SK-N-MC (cell line): ENCODE data around the gene LMAN1.

Experiments
- DNase-seq: peaks from one replicate; pipeline ENCODE4 v3.0.0-alpha.2; 2011; ENCODE audit warnings: low read depth, low spot score
- H3K27ac ChIP-seq: fragments of 200-600 bp; sonication (generic); 2 replicates; pipeline ENCODE4 v1.5.1; 2016; ENCODE audit warnings: mixed run types
- H3K36me3 ChIP-seq: fragments of 200-600 bp; sonication (generic); 2 replicates; pipeline ENCODE4 v1.6.1; 2017; ENCODE audit warnings: antibody characterized with exemption, low read length, mixed read lengths; ENCODE audit not compliant: insufficient read depth
- H3K4me3 ChIP-seq: fragments of 200-600 bp; sonication (generic); 2 replicates; pipeline ENCODE4 v1.5.1; 2016
- H3K9ac ChIP-seq: fragments of 200-600 bp; sonication (generic); 2 replicates; pipeline ENCODE4 v1.8.0; 2017; ENCODE audit warnings: mixed run types, mixed read lengths; ENCODE audit not compliant: insufficient read length
- H3K9me3 ChIP-seq: fragments of 200-600 bp; sonication (generic); 2 replicates; pipeline ENCODE4 v1.6.1; 2017; ENCODE audit warnings: low read depth, mild to moderate bottlenecking, antibody characterized with exemption, low read length, moderate library complexity, mixed read lengths
- EZH2 ChIP-seq: fragments of 200-600 bp; sonication (generic); IDR thresholded peaks from one replicate; pipeline ENCODE4 v1.6.1; 2017; ENCODE audit warnings: antibody characterized with exemption
- FOXP2 ChIP-seq: optimal IDR thresholded peaks from 2 replicates; pipeline ENCODE3; 2011; ENCODE audit warnings: mild to moderate bottlenecking, moderate library complexity; ENCODE audit not compliant: insufficient read depth; ENCODE audit errors: extremely low read length, control extremely low read depth
- POLR2AphosphoS5 ChIP-seq: IDR thresholded peaks from 2 replicates; pipeline ENCODE4 v1.6.1; 2012; ENCODE audit warnings: mild to moderate bottlenecking, low read depth, low read length, borderline replicate concordance

The LMAN1 gene

DNA sequence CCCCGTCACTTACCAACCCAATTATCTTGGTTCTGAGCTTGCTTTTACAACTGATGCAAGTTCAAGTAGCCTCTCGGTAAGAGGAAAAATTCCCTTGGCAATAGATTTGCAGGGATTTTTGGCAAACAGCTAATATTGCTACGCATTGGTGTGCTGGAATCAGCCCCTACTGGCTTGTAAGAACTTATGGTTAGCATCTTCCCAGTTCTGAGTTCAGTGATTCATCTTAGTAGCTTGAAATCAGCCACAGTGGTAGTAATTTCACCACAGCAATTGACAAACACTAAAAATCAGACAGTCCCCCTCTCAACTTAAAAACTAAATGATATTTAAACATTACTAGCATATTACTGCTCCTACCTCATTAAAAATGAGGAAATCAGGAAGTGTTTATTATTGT lies 79.9 kb downstream of the LMAN1 start:
- TF ChIP-seq EZH2 (no peak), FOXP2 (no peak), POLR2AphosphoS5 (no peak)
- H3K27ac ChIP-seq: no peak overlapping the region
- no peak overlapping the region for H3K4me3 ChIP-seq
- H3K36me3 ChIP-seq: no peaks in the 10 kb centered on the region
- no peaks in the 10 kb centered on the region for H3K9me3 ChIP-seq
- no peak for DNase-seq
- H3K9ac ChIP-seq: no peak overlapping the region

DNA sequence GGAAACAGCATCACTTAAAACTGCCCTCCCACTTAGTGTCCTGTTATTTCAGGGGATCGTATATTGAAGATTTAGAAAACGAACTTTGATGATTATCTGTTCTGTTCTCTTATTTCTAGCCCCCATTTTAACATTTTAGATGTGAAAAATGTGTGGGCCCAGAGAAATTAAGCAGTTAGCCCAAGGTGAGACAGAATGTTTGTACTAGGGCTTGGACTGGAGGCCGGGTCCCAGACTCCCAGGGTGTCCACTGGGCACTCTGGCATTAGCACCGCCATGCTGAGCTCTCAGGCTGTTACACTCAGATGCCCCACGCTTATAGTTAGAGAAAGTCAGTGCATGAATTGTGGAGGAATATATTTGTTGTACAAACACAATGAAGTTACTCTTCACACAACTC lies 80.3 kb downstream of the LMAN1 start:
- Histone ChIP-seq H3K9me3 (no peaks in the 10 kb centered on the region), H3K36me3 (no peaks in the 10 kb centered on the region), H3K27ac (no peak overlapping the region), H3K9ac (no peak overlapping the region), H3K4me3 (no peak overlapping the region)
- TF ChIP-seq POLR2AphosphoS5: no peak
- TF ChIP-seq FOXP2: no peak
- no peak for TF ChIP-seq EZH2
- DNase-seq: no peak
